ACHN (cell line): ENCODE measurements around the gene FRMD7.
"Not testable (repeated sequence)": the region's sequence is repeated elsewhere in the genome, so short reads cannot be mapped to it uniquely, and the experiment has no call there.

Experiments
- DNase-seq: peaks from one replicate; pipeline ENCODE4 v3.0.0-alpha.2; 2015
- in situ Hi-C: cut with HindIII; loops from 2 replicates; pipeline ENCODE4 v1.10.0; 2017; ENCODE audit warnings: low sequenced_read_pairs, low pct_ligation_motif_present, low pct_unique_long_range_greater_than_20kb

FRMD7 gene

GRCh38 chrX:132051778-132052177 is 76.0 kb downstream of the FRMD7 start:
- in situ Hi-C loops, DNase-seq: not testable (repeated sequence)

- DNase-seq = no peak
These were observed 81.3 kb downstream of the FRMD7 start for GRCh38 chrX:132046533-132046932.

GRCh38 chrX:132045456-132045855 is 82.4 kb downstream of the FRMD7 start:
- in situ Hi-C loops = no loop called here
- DNase-seq = no peak

More at GRCh38 chrX:132046533-132046932, 81.3 kb downstream of the FRMD7 start:
- in situ Hi-C loops = no loop called here

GRCh38 chrX:132044953-132045352 is 82.9 kb downstream of the FRMD7 start:
- DNase-seq = no peak
- in situ Hi-C loops = no loop called here

GRCh38 chrX:132043977-132044376 is 83.8 kb downstream of the FRMD7 start:
- no peak for DNase-seq
- in situ Hi-C loops = no loop called here

- in situ Hi-C loops = no loop called here
- peak; percentile 48 for DNase-seq
These were observed 86.8 kb downstream of the FRMD7 start for GRCh38 chrX:132041015-132041414.

GRCh38 chrX:132040066-132040465 is 87.8 kb downstream of the FRMD7 start:
- DNase-seq = no peak

GRCh38 chrX:132037479-132037993 is 90.3 kb downstream of the FRMD7 start:
- in situ Hi-C loops = no loop called here

More at GRCh38 chrX:132040066-132040465, 87.8 kb downstream of the FRMD7 start:
- in situ Hi-C loops = no loop called here

GRCh38 chrX:132034648-132035047 is 93.2 kb downstream of the FRMD7 start:
- no peak for DNase-seq
- in situ Hi-C loops = no loop called here

More at GRCh38 chrX:132037479-132037993, 90.3 kb downstream of the FRMD7 start:
- DNase-seq = no peak

GRCh38 chrX:132033166-132033565 is 94.7 kb downstream of the FRMD7 start:
- in situ Hi-C loops = no loop called here
- DNase-seq = no peak

- in situ Hi-C loops = no loop called here
- no peak for DNase-seq
These were observed 96.0 kb downstream of the FRMD7 start for GRCh38 chrX:132031867-132032266.

GRCh38 chrX:132030264-132030663 is 97.6 kb downstream of the FRMD7 start:
- in situ Hi-C loops = no loop called here
- no peak for DNase-seq
